ENCODE data around the gene PCDHB1. TPM values are rescaled to one million over a fixed set of nuclear protein-coding genes. Genes with fewer than 3 reads are reported as not detected.
"Not testable (repeated sequence)": the region's sequence is repeated elsewhere in the genome, so short reads cannot be mapped to it uniquely, and the experiment has no call there.

Gene PCDHB1
- total RNA-seq, 6 donors from 2014 or later: 0.09 to 1.0 (median 0.19) TPM

GRCh38 chr5:141101059-141101458 is 49.9 kb downstream of the PCDHB1 start:
- peak overlapping the region in 2 of 4 donors; percentile 18 to 24 for H3K4me3 ChIP-seq
- no peak overlapping the region for H3K27ac ChIP-seq
- ATAC-seq (ENCODE audit: low FRiP score in 2 of 2) (no peak), DNase-seq (no peak)
- no peaks in the 10 kb centered on the region for H3K36me3 ChIP-seq
- peaks cover 3 to 42% (median 20%) of the 10 kb centered on the region in 4 donors for H3K9me3 ChIP-seq
- 43 to 46% methylated on average over 19 to 20 of the region's 20 CpGs for WGBS, 2 donors
- TF ChIP-seq EP300 (IDR thresholded peaks at IDR 0.05): no peak
- no peak for TF ChIP-seq POLR2A (IDR thresholded peaks at IDR 0.05)
- TF ChIP-seq POLR2AphosphoS5 (IDR thresholded peaks at IDR 0.05): no peak
- no peak for TF ChIP-seq CTCF (IDR thresholded peaks at IDR 0.05)
- H3K4me1 ChIP-seq: no peaks in the 10 kb centered on the region
- H3K27me3 ChIP-seq: no peaks in the 10 kb centered on the region

- DNase-seq: peak in 1 of 2 donors; percentile 58
- H3K4me3 ChIP-seq; H3K27ac ChIP-seq; H3K4me1 ChIP-seq; H3K27me3 ChIP-seq; H3K36me3 ChIP-seq; ATAC-seq (ENCODE audit: low FRiP score in 2 of 2): not testable (repeated sequence)
- 49 to 51% methylated on average over 13 to 14 of the region's 39 CpGs for WGBS, 2 donors
- H3K9me3 ChIP-seq: peaks cover 3 to 36% (median 20%) of the 10 kb centered on the region in 4 donors
These were observed 50.9 kb downstream of the PCDHB1 start for GRCh38 chr5:141102070-141102469.

GRCh38 chr5:141102471-141102870 is 51.3 kb downstream of the PCDHB1 start:
- H3K4me3 ChIP-seq; H3K4me1 ChIP-seq; ATAC-seq (ENCODE audit: low FRiP score in 2 of 2); H3K27ac ChIP-seq; H3K36me3 ChIP-seq; H3K27me3 ChIP-seq: not testable (repeated sequence)
- WGBS, 2 donors: no CpG with 5 or more reads among the region's 38 CpGs
- H3K9me3 ChIP-seq: peaks cover 3 to 36% (median 20%) of the 10 kb centered on the region in 4 donors
- peak in 1 of 2 donors; percentile 76 for DNase-seq

GRCh38 chr5:141105350-141105749 is 54.2 kb downstream of the PCDHB1 start:
- no peaks in the 10 kb centered on the region for H3K36me3 ChIP-seq
- H3K27me3 ChIP-seq: no peaks in the 10 kb centered on the region
- DNase-seq (no peak), ATAC-seq (ENCODE audit: low FRiP score in 2 of 2) (no peak)
- H3K4me1 ChIP-seq: no peaks in the 10 kb centered on the region
- TF ChIP-seq POLR2A (IDR thresholded peaks at IDR 0.05) (no peak), CTCF (IDR thresholded peaks at IDR 0.05) (no peak), EP300 (IDR thresholded peaks at IDR 0.05) (no peak), POLR2AphosphoS5 (IDR thresholded peaks at IDR 0.05) (no peak)
- peaks cover 3 to 40% (median 19%) of the 10 kb centered on the region in 4 donors for H3K9me3 ChIP-seq
- no peak overlapping the region for H3K27ac ChIP-seq
- WGBS, 2 donors: 87% methylated on average over 2 of the region's 2 CpGs
- no peak overlapping the region for H3K4me3 ChIP-seq

Other genes starting within 250 kb of the PCDHB1 start
- gene PCDHA4, start 244.3 kb upstream of the PCDHB1 start, total RNA-seq: 1 to 10 TPM; 1.4 to 4.2 (median 2.0) TPM
- 1 to 10 TPM in 3 of 6 donors, under 1 TPM in 3; 0.15 to 1.4 (median 0.72) TPM for gene PCDHA5, start 229.8 kb upstream of the PCDHB1 start, total RNA-seq
- gene PCDHA6, start 223.4 kb upstream of the PCDHB1 start, total RNA-seq: 1 to 10 TPM in 2 of 6 donors, under 1 TPM in 4; 0.44 to 2.1 (median 0.63) TPM
- 1 to 10 TPM in 1 of 6 donors, under 1 TPM in 5; 0.46 to 3.1 (median 0.57) TPM for gene PCDHA7, start 217.1 kb upstream of the PCDHB1 start, total RNA-seq
- gene PCDHA8, start 210.2 kb upstream of the PCDHB1 start, total RNA-seq: 1 to 10 TPM in 2 of 6 donors, under 1 TPM in 4; 0.23 to 2.1 (median 0.55) TPM
- 1 to 10 TPM in 2 of 6 donors, under 1 TPM in 4; 0.11 to 1.2 (median 0.28) TPM for gene PCDHA9, start 203.0 kb upstream of the PCDHB1 start, total RNA-seq
- 1 to 10 TPM in 5 of 6 donors, under 1 TPM in 1; 0.30 to 7.6 (median 2.2) TPM for gene PCDHA10, start 195.5 kb upstream of the PCDHB1 start, total RNA-seq
- 1 to 10 TPM in 4 of 6 donors, under 1 TPM in 2; 0.61 to 5.2 (median 1.9) TPM for gene PCDHA11, start 182.4 kb upstream of the PCDHB1 start, total RNA-seq
- gene PCDHA12, start 176.1 kb upstream of the PCDHB1 start, total RNA-seq: 10 to 100 TPM in 2 of 6 donors, 1 to 10 TPM in 4; 3.3 to 12.1 (median 7.3) TPM
- gene PCDHA13, start 169.2 kb upstream of the PCDHB1 start, total RNA-seq: 1 to 10 TPM in 4 of 6 donors, under 1 TPM in 2; 0.44 to 5.2 (median 1.2) TPM
- gene PCDHAC1, start 125.1 kb upstream of the PCDHB1 start, total RNA-seq: 1 to 10 TPM; 3.9 to 7.6 (median 5.9) TPM
- 10 to 100 TPM in 4 of 6 donors, 1 to 10 TPM in 2; 5.4 to 23.0 (median 10.6) TPM for gene PCDHAC2, start 84.9 kb upstream of the PCDHB1 start, total RNA-seq
- gene PCDHB2, start 43.2 kb downstream of the PCDHB1 start, total RNA-seq: 1 to 10 TPM in 5 of 6 donors, under 1 TPM in 1; 0.79 to 9.2 (median 3.7) TPM
- gene PCDHB3, start 49.1 kb downstream of the PCDHB1 start, total RNA-seq: 1 to 10 TPM in 5 of 6 donors, under 1 TPM in 1; 0.39 to 4.2 (median 1.7) TPM
- gene PCDHB4, start 70.4 kb downstream of the PCDHB1 start, total RNA-seq: 1 to 10 TPM in 5 of 6 donors, under 1 TPM in 1; 0.49 to 2.9 (median 2.4) TPM
- 10 to 100 TPM in 1 of 6 donors, 1 to 10 TPM in 5; 1.8 to 22.4 (median 2.2) TPM for gene PCDHB5, start 83.8 kb downstream of the PCDHB1 start, total RNA-seq
- gene PCDHB6, start 98.7 kb downstream of the PCDHB1 start, total RNA-seq: 1 to 10 TPM in 1 of 6 donors, under 1 TPM in 4, not detected in 1; 0.46 to 1.0 (median 0.77) TPM
- 1 to 10 TPM in 5 of 6 donors, under 1 TPM in 1; 0.30 to 2.9 (median 1.8) TPM for gene PCDHB7, start 121.3 kb downstream of the PCDHB1 start, total RNA-seq
- gene PCDHB8, start 126.4 kb downstream of the PCDHB1 start, total RNA-seq: 1 to 10 TPM in 1 of 6 donors, under 1 TPM in 3, not detected in 2; 0.83 to 2.1 (median 0.96) TPM
- 1 to 10 TPM; 1.6 to 4.9 (median 2.1) TPM for gene PCDHB16, start 131.0 kb downstream of the PCDHB1 start, total RNA-seq
- 1 to 10 TPM in 4 of 6 donors, under 1 TPM in 2; 0.63 to 3.1 (median 1.2) TPM for gene PCDHB9, start 135.8 kb downstream of the PCDHB1 start, total RNA-seq
- gene PCDHB10, start 141.0 kb downstream of the PCDHB1 start, total RNA-seq: 1 to 10 TPM; 1.0 to 2.2 (median 1.6) TPM
- 1 to 10 TPM in 5 of 6 donors, under 1 TPM in 1; 0.78 to 3.4 (median 1.5) TPM for gene PCDHB11, start 148.3 kb downstream of the PCDHB1 start, total RNA-seq
- gene PCDHB12, start 157.3 kb downstream of the PCDHB1 start, total RNA-seq: 1 to 10 TPM in 4 of 6 donors, under 1 TPM in 2; 0.39 to 6.3 (median 1.8) TPM
- 1 to 10 TPM; 1.2 to 3.1 (median 2.1) TPM for gene PCDHB13, start 162.5 kb downstream of the PCDHB1 start, total RNA-seq
- 1 to 10 TPM; 1.3 to 5.2 (median 2.7) TPM for gene PCDHB14, start 172.0 kb downstream of the PCDHB1 start, total RNA-seq
- gene PCDHB15, start 194.0 kb downstream of the PCDHB1 start, total RNA-seq: 1 to 10 TPM; 1.4 to 4.2 (median 2.6) TPM

All from upper lobe of left lung (tissue), 6 donors.